H1 (cell line): ENCODE data around the gene SEZ6. TPM values are rescaled to one million over a fixed set of nuclear protein-coding genes. Genes with fewer than 3 reads are reported as not detected.
A peak's percentile ranks its signal among the peaks of the same experiment; 100 is the strongest.

Experiments used
- ATF3 ChIP-seq: IDR thresholded peaks from 2 replicates; pipeline ENCODE4 v1.6.1; 2011; ENCODE audit warnings: low read depth, mild to moderate bottlenecking, low read length; ENCODE audit not compliant: insufficient read depth
- BACH1 ChIP-seq: IDR thresholded peaks from 2 replicates; pipeline ENCODE4 v1.6.1; 2012; ENCODE audit warnings: low read length, improper control_type of control experiment
- BCL11A ChIP-seq, 2 experiments: IDR thresholded peaks; one replicate each; pipeline ENCODE4 v1.6.1; 2011; ENCODE audit warnings: low read depth in 2 of 2, low read length in 2 of 2, mild to moderate bottlenecking in 2 of 2
- BRCA1 ChIP-seq: IDR thresholded peaks from 2 replicates; pipeline ENCODE4 v1.6.1; 2012; ENCODE audit warnings: low read depth, low read length, improper control_type of control experiment
- CHD2 ChIP-seq: IDR thresholded peaks from 2 replicates; pipeline ENCODE4 v1.6.1; 2012; ENCODE audit warnings: low read length, improper control_type of control experiment
- CTCF ChIP-seq, 3 experiments: IDR thresholded peaks; 1 replicate in 2 of 3; 2 replicates in 1 of 3; pipeline versions ENCODE4 v1.5.1 to v1.6.1; 2011; ENCODE audit warnings: low read length in 3 of 3, mild to moderate bottlenecking in 3 of 3, inconsistent platforms in 2 of 3, low read depth in 1 of 3, moderate library complexity in 1 of 3; ENCODE audit not compliant: insufficient read depth in 1 of 3; ENCODE audit errors: control extremely low read depth in 1 of 3
- E2F6 ChIP-seq: IDR thresholded peaks from 2 replicates; pipeline ENCODE4 v1.6.1; 2012; ENCODE audit warnings: inconsistent platforms
- EZH2 ChIP-seq: fragments of 200-600 bp; sonication (generic); IDR thresholded peaks from 2 replicates; pipeline ENCODE4 v1.7.1; 2012; ENCODE audit warnings: low read depth, mild to moderate bottlenecking, moderate library complexity, low read length, inconsistent platforms; ENCODE audit not compliant: severe bottlenecking
- MAFK ChIP-seq: IDR thresholded peaks from 2 replicates; pipeline ENCODE4 v1.6.1; 2012; ENCODE audit warnings: low read depth, mild to moderate bottlenecking, improper control_type of control experiment, low read length
- MAX ChIP-seq: IDR thresholded peaks from 2 replicates; pipeline ENCODE4 v1.6.1; 2012; ENCODE audit warnings: inconsistent platforms
- NANOG ChIP-seq: IDR thresholded peaks from 2 replicates; pipeline ENCODE4 v1.6.1; 2011; ENCODE audit warnings: low read length, low read depth, mild to moderate bottlenecking, inconsistent platforms; ENCODE audit not compliant: insufficient read depth, poor library complexity, severe bottlenecking
- NRF1 ChIP-seq: IDR thresholded peaks from 2 replicates; pipeline ENCODE4 v1.6.1; 2011; ENCODE audit warnings: mild to moderate bottlenecking, low read depth, low read length, improper control_type of control experiment
- SAP30 ChIP-seq: fragments of 300-600 bp; sonication (generic); IDR thresholded peaks from 2 replicates; pipeline ENCODE4 v1.7.1; 2012; ENCODE audit warnings: low read length, moderate library complexity, mild to moderate bottlenecking, inconsistent platforms; ENCODE audit not compliant: insufficient read depth, insufficient replicate concordance
- TAF1 ChIP-seq: IDR thresholded peaks from 2 replicates; pipeline ENCODE4 v1.6.1; 2011; ENCODE audit warnings: mild to moderate bottlenecking, low read depth, low read length
- TAF7 ChIP-seq: optimal IDR thresholded peaks from 2 replicates; pipeline ENCODE3; 2011; ENCODE audit warnings: low read depth, mild to moderate bottlenecking, inconsistent platforms, low read length, moderate library complexity, borderline replicate concordance
- TCF12 ChIP-seq: IDR thresholded peaks from 2 replicates; pipeline ENCODE4 v1.6.1; 2011; ENCODE audit warnings: low read depth, mild to moderate bottlenecking, low read length
- TEAD4 ChIP-seq: IDR thresholded peaks from 2 replicates; pipeline ENCODE4 v1.6.1; 2012; ENCODE audit warnings: low read depth, low read length, inconsistent platforms, mixed read lengths
- USF2 ChIP-seq: IDR thresholded peaks from 2 replicates; pipeline ENCODE4 v1.6.1; 2011; ENCODE audit warnings: low read length, improper control_type of control experiment
- polyA plus RNA-seq, 7 experiments: library from polyadenylated mRNA; depleted of rRNA in 3 of 7; stranded (reverse) in 5 of 7; unstranded in 2 of 7; fragments of >200 nt in 5 of 7; fragments of 200-250 nt in 2 of 7; gene quantifications; 1 replicate in 5 of 7; 2 replicates in 1 of 7; 4 replicates in 1 of 7; pipeline versions ENCODE4 v1.2.1 to v1.2.3, GENCODE V29; 2011 to 2013; ENCODE audit warnings: missing spikeins in 2 of 7, mixed read lengths in 2 of 7
- total RNA-seq: library from RNA; stranded (reverse); fragmentation: NEBNext Ultra II Directional; extraction: Animal tissue kit (Norgen Biotek cat#: 25700); gene quantifications from 2 replicates; pipeline ENCODE4 v1.2.1, GENCODE V29; 2021

Gene SEZ6
- total and polyA plus RNA-seq, 2 of the 8 experiments (the other 6 are each of a cell fraction or from before 2014, with no cell fraction given): 6.9 to 16.1 TPM

- TF ChIP-seq USF2 (no peak), SAP30 (no peak), NRF1 (no peak), CTCF (IDR thresholded peaks at IDR 0.05; ENCODE audit: control extremely low read depth in 1 of 3, insufficient read depth in 1 of 3, low read depth in 1 of 3, low read length in 3 of 3) (no peak), EZH2 (no peak), MAX (no peak), CHD2 (peak; percentile 58; the same call in 1 of the 2 replicates), E2F6 (peak; percentile 3; the same call in 1 of the 2 replicates), TCF12 (peak; percentile 95), BCL11A (IDR thresholded peaks at IDR 0.05; ENCODE audit: low read depth in 2 of 2, low read length in 2 of 2) (no peak), BRCA1 (no peak), MAFK (peak; percentile 75; the same call in 1 of the 2 replicates), TEAD4 (peak; percentile 89), TAF1 (0 out of 2 replicates have a peak, but pooled peaks have one; percentile 41), BACH1 (peak; percentile 63; the same call in 1 of the 2 replicates), TAF7 (peak; percentile 19), ATF3 (no peak), NANOG (peak; percentile 3)
Observed at GRCh38 chr17:29032013-29032856, 26.4 kb upstream of the SEZ6 start (continued).
